HG03442 (cell line): ENCODE measurements around the gene SPINT4.
"Not testable (repeated sequence)": the region's sequence is repeated elsewhere in the genome, so short reads cannot be mapped to it uniquely, and the experiment has no call there.

Source experiments
- ATAC-seq: cut with Tn5 transposase; IDR thresholded peaks from one replicate; pipeline ENCODE4 v1.9.1; 2021; ENCODE audit warnings: mild to moderate bottlenecking, moderate library complexity; ENCODE audit not compliant: unreplicated experiment

SPINT4 gene

GRCh38 chr20:45722047-45722446 lies at the start of gene SPINT4:
Gene SPINT4, plus strand, starts transcription at chr20:45722347. Its CDS starts 21 bp downstream, at chr20:45722368.
- ATAC-seq, result no peak

- no peak for ATAC-seq
These were observed 49.4 kb upstream of the SPINT4 start for GRCh38 chr20:45672765-45673164.

GRCh38 chr20:45679650-45680049 lies 42.5 kb upstream of the SPINT4 start:
- ATAC-seq, result no peak

GRCh38 chr20:45685896-45686295 lies 36.3 kb upstream of the SPINT4 start:
- no peak for ATAC-seq

GRCh38 chr20:45693346-45693745 lies 28.8 kb upstream of the SPINT4 start:
- ATAC-seq, result not testable (repeated sequence)

- no peak for ATAC-seq
These were observed 26.7 kb upstream of the SPINT4 start for GRCh38 chr20:45695496-45695895.

- ATAC-seq, result no peak
These were observed 21.0 kb upstream of the SPINT4 start for GRCh38 chr20:45701104-45701503.

GRCh38 chr20:45701873-45702272 lies 20.3 kb upstream of the SPINT4 start, which contains the start of gene WFDC13:
Gene WFDC13, plus strand, starts transcription at chr20:45702038. Its CDS starts 86 bp downstream, at chr20:45702124.
- no peak for ATAC-seq

- no peak for ATAC-seq
These were observed 17.0 kb upstream of the SPINT4 start, which contains the start of gene WFDC10B for GRCh38 chr20:45704969-45705637. Gene WFDC10B, minus strand, starts transcription at chr20:45705019. Its CDS starts 19,027 bp downstream, at chr20:45685992.

- not testable (repeated sequence) for ATAC-seq
These were observed 5.9 kb upstream of the SPINT4 start for GRCh38 chr20:45716141-45716688.

- ATAC-seq, result no peak
These were observed 3.0 kb downstream of the SPINT4 start for GRCh38 chr20:45725134-45725533.

- no peak for ATAC-seq
These were observed 4.9 kb downstream of the SPINT4 start for GRCh38 chr20:45727044-45727443.

GRCh38 chr20:45732199-45732598 lies 10.1 kb downstream of the SPINT4 start:
- no peak for ATAC-seq

GRCh38 chr20:45735552-45735951 lies 13.4 kb downstream of the SPINT4 start:
- no peak for ATAC-seq

- ATAC-seq, result no peak
These were observed 13.8 kb downstream of the SPINT4 start for GRCh38 chr20:45735988-45736387.

- no peak for ATAC-seq
These were observed 20.4 kb downstream of the SPINT4 start for GRCh38 chr20:45742596-45742995.

GRCh38 chr20:45745015-45745414 lies 22.9 kb downstream of the SPINT4 start:
- no peak for ATAC-seq

GRCh38 chr20:45751721-45752120 lies 29.6 kb downstream of the SPINT4 start:
- no peak for ATAC-seq

- no peak for ATAC-seq
These were observed 30.6 kb downstream of the SPINT4 start for GRCh38 chr20:45752746-45753145.

GRCh38 chr20:45758096-45758495 lies 35.9 kb downstream of the SPINT4 start:
- ATAC-seq, result no peak

GRCh38 chr20:45759921-45760320 lies 37.8 kb downstream of the SPINT4 start:
- ATAC-seq, result not testable (repeated sequence)

- not testable (repeated sequence) for ATAC-seq
These were observed 39.8 kb downstream of the SPINT4 start for GRCh38 chr20:45761966-45762365.
